ENCODE data around the gene POLR3E. TPM values are rescaled to one million over a fixed set of nuclear protein-coding genes. Genes with fewer than 3 reads are reported as not detected.

Gene POLR3E
- total RNA-seq, 6 experiments from 2014 or later: 31.6 to 36.3 (median 32.6) TPM

- TF ChIP-seq CTCF (IDR thresholded peaks at IDR 0.05): no peak
- no peak for DNase-seq
- Mint-ChIP-seq H3K27ac (no peak overlapping the region), H3K27me3 (ENCODE audit: insufficient read depth) (no peaks in the 10 kb centered on the region; the same call in none of the 2 replicates), H3K4me1 (ENCODE audit: low read depth) (peaks cover 26% of the 10 kb centered on the region), H3K36me3 (ENCODE audit: low read depth) (peaks cover 9% of the 10 kb centered on the region), H3K9me3 (no peaks in the 10 kb centered on the region), H3K4me3 (no peak overlapping the region)
Observed at GRCh38 chr16:22266546-22266945, 30.7 kb upstream of the POLR3E start.

DNA sequence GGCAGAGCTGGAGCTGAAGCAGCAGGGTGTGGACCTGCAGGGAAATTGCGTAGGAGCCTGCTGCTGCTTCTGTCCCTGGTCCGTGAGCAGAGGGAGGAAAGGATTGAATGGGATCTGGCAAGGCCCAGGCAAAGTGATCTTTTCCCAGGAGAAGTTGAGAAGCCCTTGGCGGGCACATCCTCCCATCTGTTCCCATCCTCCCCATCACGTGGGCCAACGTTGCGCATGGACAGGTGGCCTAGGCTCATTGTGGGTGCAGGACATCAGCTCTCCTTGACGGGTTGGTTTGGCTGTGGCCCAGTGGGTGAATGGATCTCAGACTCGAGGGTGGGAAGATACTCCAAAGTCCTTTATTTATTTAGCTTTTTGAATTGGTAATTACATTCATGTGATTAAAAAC lies 29.4 kb upstream of the POLR3E start:
- Mint-ChIP-seq H3K27ac (no peak overlapping the region), H3K27me3 (ENCODE audit: insufficient read depth) (peaks cover 3% of the 10 kb centered on the region), H3K36me3 (ENCODE audit: low read depth) (peaks cover 20% of the 10 kb centered on the region), H3K4me1 (ENCODE audit: low read depth) (peaks cover 14% of the 10 kb centered on the region), H3K9me3 (no peaks in the 10 kb centered on the region), H3K4me3 (no peak overlapping the region)
- no peak for TF ChIP-seq CTCF (IDR thresholded peaks at IDR 0.05)
- no peak for DNase-seq

DNA sequence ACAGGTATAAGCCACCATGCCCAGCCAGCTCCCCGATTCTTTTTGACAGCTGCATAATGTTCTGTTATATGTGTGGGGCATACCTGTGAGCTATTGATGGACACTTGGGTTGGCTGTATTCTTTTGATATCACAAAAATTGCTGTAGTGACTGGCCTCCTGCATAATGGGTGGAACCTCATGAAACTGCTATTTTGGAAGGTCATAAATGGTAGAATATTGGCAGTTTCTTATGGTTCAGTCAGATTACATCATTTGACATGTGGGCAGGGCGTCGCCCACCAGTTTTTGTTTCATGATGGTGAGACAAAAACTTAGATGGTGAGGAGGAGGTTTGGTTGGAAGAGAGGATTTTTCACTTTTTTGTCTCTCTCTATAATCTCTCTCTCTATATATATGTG lies 26.7 kb upstream of the POLR3E start:
- Mint-ChIP-seq H3K36me3 (ENCODE audit: low read depth) (peaks cover 21% of the 10 kb centered on the region), H3K9me3 (no peaks in the 10 kb centered on the region), H3K4me1 (ENCODE audit: low read depth) (peaks cover 2% of the 10 kb centered on the region; the same call in 1 of the 2 replicates), H3K27me3 (ENCODE audit: insufficient read depth) (peaks cover 3% of the 10 kb centered on the region), H3K4me3 (no peak overlapping the region; the same call in 1 of the 2 replicates), H3K27ac (no peak overlapping the region)
- no peak for DNase-seq
- TF ChIP-seq CTCF (IDR thresholded peaks at IDR 0.05): no peak

GRCh38 chr16:22272870-22273650 lies 24.1 kb upstream of the POLR3E start:
- no peaks in the 10 kb centered on the region for H3K9me3 Mint-ChIP-seq
- H3K4me3 Mint-ChIP-seq: no peak overlapping the region
- H3K27ac Mint-ChIP-seq: no peak overlapping the region
- no peak for TF ChIP-seq CTCF (IDR thresholded peaks at IDR 0.05)
- no peaks in the 10 kb centered on the region for H3K4me1 Mint-ChIP-seq (ENCODE audit: low read depth)
- DNase-seq: no peak
- peaks cover 26% of the 10 kb centered on the region for H3K36me3 Mint-ChIP-seq (ENCODE audit: low read depth)
- peaks cover 3% of the 10 kb centered on the region for H3K27me3 Mint-ChIP-seq (ENCODE audit: insufficient read depth)

GRCh38 chr16:22274916-22275315 lies 22.3 kb upstream of the POLR3E start:
- DNase-seq: no peak
- H3K4me1 Mint-ChIP-seq (ENCODE audit: low read depth): no peaks in the 10 kb centered on the region
- no peak for TF ChIP-seq CTCF (IDR thresholded peaks at IDR 0.05)
- H3K9me3 Mint-ChIP-seq: no peaks in the 10 kb centered on the region
- peaks cover 3% of the 10 kb centered on the region for H3K27me3 Mint-ChIP-seq (ENCODE audit: insufficient read depth)
- H3K4me3 Mint-ChIP-seq: no peak overlapping the region
- peaks cover 22% of the 10 kb centered on the region for H3K36me3 Mint-ChIP-seq (ENCODE audit: low read depth)
- no peak overlapping the region for H3K27ac Mint-ChIP-seq

All from HFFc6 (cell line).